ENCODE measurements around the gene OR4F15.
"Not testable (repeated sequence)": the region's sequence is repeated elsewhere in the genome, so short reads cannot be mapped to it uniquely, and the experiment has no call there.

Gene OR4F15, protein sequence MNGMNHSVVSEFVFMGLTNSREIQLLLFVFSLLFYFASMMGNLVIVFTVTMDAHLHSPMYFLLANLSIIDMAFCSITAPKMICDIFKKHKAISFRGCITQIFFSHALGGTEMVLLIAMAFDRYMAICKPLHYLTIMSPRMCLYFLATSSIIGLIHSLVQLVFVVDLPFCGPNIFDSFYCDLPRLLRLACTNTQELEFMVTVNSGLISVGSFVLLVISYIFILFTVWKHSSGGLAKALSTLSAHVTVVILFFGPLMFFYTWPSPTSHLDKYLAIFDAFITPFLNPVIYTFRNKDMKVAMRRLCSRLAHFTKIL

DNA sequence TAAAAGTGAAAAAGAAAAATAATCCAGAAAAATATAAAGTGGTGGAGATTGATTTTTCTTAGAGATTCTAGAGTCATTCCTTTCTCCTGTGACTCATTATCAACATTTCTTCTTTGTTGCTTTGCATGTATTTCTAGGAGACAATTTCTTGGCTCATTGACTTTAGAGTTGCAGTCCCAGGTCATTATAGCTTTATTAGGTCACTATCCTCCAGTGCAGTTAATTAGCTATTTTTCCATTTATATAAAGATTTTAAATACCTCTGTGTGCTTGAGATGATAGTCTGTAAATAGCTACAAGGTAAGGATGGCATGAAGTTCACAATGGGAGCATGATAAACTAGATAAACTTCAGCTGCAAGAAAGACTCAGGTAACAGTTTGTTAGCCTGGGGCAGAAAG, at the start of gene OR4F15:
Gene OR4F15 (plus strand): TSS at position 301 of the 400 bp plus-strand sequence. CDS start 5,985 bp downstream, outside the sequence.
- no peak for DNase-seq (ENCODE audit: low read depth in 1 of 2, low spot score in 1 of 2)

DNA sequence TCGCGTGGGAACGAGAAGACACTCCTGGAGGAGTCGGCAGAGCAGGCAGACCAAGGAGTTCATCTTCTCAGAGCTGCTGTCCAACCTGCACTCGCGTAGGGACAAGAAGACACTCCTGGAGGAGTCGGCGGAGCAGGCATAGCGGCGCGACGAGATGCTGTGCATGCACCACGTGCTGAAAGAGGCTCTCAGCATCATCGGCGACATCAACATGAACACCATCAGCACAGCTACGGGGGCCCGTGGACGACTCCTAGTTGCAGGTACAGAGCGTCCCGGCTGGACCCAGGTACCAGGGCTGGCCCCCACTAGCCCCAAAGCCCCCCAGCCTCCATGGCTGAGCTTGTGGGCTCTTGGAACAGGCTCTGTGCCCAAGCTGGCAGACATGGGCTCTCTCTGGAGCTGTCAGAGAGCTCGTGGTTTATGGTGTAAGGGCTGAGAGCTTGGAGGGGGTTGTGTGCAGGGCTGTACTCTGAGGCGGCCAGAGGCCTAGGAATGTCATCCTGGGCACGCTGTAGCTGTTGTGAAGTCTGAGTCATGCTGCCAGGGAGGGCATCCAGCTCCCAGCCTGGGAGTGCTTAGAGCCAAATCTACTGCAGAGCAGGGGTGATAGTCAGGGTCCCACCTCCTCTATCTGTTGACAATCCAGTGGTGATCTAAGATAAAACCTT, 47.2 kb upstream of the OR4F15 start:
- not testable (repeated sequence) for DNase-seq (ENCODE audit: low read depth in 1 of 2, low spot score in 1 of 2)

DNA sequence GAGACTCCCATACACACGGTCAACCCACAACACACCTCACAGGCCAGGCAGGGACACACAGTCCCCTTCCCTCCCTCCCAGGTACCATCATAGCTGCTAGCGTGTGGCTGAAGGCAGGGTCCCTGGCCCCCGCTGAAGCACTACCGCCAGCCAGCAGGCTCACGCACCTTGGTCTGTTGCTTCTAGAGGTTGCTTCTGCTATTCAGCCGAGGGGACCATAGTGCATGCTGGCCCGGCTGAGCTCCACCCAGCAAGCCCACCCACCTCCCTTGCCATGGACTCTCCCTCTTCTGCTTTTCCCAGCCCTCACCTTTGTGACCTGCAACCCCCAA, 46.7 kb upstream of the OR4F15 start:
- DNase-seq (ENCODE audit: low read depth in 1 of 2, low spot score in 1 of 2): not testable (repeated sequence)

DNA sequence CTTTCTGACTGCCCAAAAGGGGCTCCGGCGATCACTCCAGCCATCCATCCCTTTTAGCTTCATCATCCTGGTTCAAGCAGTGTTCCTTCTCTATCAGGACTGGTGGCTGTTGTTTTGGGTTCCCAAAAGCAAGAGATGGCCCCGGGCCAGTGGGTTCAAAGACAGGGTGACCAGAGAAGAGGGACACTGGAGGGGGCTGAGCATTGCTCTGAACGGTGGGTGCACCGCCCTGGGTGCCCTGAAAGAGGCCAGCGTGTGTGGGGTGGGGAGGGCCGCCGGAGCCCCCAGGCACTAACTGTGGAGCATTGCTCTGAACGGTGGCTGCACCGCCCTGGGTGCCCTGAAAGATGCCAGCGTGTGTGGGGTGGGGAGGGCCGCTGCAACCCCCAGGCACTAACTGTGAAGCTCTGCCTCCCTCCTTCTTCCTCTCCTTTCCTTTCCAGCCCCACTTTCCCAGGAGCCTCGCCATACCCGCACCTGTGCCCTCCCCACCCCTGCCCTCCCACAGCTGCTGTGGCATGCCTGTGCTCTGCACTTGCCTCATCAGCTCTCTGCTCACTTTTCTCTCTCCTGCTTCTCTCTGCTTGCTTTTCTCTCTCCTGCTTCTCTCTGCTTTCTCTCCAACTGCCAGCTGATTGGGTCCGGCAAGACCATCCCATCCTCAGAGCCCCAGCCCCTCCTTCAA, 46.1 kb upstream of the OR4F15 start:
- no peak for DNase-seq (ENCODE audit: low read depth in 1 of 2, low spot score in 1 of 2)

DNA sequence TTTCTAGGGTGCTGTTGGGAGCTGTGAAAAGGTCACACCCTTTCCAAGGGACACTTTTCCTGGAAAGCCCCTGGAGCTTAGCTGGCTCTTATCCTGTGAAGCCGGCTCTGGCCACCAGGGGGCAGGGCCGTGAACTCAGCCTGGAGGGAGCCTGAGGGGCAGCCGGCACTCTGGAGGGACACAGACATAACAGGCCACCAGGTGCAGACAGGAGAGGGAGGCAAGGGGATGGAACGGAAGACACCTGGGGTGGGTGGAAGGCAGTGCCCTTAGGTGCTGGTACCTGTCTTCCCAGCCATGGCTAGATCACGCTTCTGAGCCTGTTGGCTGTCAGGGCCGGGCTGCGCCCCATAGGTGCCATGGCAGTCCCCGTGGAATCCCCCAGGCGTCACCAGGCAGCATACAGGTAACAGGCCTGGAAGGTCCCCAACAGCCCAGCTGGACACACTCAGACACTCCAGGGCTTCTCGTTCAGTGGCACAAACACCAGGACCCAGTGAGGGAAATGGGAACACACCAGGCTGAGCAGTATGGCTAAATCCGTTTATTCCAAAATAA, 44.8 kb upstream of the OR4F15 start:
- not testable (repeated sequence) for DNase-seq (ENCODE audit: low read depth in 1 of 2, low spot score in 1 of 2)

DNA sequence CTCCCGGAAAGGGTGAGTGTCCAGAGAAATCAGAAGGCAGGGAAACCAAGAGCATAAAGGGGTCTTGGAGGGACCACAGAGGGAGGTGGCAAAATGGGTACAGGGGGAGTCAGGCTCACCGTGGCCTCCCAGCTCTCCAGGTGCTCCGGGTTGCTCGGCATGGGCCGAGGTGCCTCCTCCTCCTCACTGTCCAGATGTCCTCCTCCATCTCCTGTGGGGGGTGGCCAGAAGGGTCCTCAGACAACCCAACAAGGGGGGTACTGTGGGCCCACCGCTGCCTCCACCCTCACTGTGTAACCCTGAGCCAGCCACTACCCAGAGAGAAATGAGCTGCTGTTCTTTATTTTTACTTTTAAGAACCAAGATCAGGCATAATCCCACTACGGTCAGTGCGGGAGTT, 39.1 kb upstream of the OR4F15 start:
- no peak for DNase-seq (ENCODE audit: low read depth in 1 of 2, low spot score in 1 of 2)

DNA sequence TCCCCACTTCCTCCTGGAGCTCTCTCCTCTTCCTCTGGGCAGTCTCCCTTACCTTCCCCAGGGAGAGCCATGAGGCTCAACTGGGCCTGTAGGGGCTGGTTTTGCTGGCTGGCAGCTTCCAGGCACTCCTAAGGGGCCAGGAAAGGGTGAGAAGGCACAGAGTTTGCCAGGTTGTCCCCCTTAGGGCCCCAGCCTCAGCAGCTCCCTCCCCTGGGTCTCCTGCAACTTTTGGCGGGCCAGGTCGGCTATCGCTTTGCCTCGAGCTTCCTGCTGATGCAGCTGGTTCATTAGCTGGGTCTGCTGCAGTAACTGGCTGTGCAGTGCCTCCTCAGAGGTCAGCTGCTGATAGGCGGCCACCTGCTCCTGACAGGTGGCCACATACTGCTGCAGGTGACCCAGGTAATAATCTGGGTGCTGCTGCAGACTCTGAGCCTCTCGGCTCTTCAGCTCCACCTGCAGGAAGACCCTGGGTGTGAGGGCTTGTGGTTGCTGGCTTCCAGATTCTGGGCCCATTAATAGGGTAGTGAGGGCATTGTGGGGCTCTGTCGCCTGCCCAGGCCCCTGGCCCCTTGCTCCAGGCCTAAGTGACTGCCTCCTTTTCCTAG, 38.4 kb upstream of the OR4F15 start:
- DNase-seq (ENCODE audit: low read depth in 1 of 2, low spot score in 1 of 2): no peak

DNA sequence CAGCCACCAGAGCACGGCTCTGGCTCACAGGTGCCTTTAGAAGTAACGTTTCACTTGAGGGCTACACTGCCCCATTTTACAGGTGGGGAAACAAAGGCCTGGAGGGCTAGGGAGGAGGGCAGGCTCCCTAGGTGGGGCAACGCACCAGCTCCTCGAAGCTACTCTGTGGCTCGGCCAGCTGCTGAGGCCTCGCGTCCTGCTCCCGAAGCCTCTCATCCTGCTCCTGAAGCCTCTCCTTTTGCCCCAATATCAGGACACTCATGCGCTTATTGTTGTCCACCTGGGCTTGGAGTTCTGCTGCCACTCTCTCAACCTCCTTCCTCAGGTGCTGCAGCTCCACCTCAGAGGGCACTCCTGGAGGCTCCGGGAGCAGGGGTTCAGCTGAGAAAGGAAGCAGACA, 36.9 kb upstream of the OR4F15 start:
- DNase-seq (ENCODE audit: low read depth in 1 of 2, low spot score in 1 of 2): no peak

DNA sequence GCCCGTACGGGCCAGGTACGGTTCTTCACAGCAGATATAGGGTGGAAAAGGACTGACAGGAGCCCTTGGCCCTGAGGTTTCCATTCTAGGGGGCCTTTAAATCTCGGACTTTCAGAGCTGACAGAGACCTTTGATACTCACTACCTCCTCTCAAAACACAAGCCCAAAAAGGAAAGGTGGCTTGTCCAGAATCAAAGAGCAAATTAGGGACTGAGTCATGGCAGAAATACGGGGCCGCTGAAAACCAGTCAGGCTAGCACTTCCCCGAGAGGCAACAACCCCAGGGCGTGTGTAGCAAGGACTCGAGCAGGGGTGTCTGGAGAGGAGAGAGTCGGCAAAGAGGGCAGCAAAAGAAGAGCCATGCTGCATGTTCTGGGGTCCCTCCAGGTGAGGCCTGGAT, 33.4 kb upstream of the OR4F15 start:
- DNase-seq (ENCODE audit: low read depth in 1 of 2, low spot score in 1 of 2): not testable (repeated sequence)

DNA sequence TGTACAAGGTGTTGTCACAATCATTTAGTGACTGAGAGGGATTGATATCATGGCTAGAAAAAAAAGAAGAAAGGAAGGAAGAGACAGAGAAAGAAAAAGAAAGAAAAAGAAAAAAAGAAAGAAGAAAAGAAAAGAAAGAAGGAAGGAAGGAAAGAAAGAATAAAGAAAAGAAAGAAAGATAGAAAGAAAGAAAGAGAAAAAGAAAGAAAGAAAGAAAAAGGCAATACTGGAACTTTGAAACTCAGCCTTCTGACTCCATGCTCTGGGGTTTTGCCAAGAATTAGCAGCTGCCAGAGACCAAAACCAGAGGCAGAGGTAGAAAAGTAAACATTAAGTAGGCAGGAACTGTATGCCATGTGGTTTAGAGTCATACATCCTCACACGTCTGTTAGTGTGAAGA, 31.8 kb upstream of the OR4F15 start:
- not testable (repeated sequence) for DNase-seq (ENCODE audit: low read depth in 1 of 2, low spot score in 1 of 2)

DNA sequence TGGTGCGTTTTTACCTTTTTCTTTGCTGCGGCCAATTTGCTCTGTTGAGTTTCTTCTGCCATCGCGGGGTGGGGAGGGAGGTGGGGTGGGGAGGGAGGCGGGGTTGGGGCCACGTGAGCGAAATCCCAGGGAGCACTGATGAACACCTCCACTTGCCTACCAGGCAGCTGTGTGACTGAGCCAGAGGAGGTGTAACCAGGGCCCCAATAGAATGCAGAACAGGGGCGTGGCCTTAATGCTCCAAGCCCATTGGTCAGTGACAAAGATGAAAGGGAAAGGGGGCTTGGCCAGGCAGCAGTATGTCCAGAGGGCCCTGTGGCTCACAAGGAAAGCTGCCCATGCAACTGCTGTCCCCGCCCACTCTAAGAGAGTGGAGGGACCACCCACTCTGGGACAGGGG, 30.1 kb upstream of the OR4F15 start:
- DNase-seq (ENCODE audit: low read depth in 1 of 2, low spot score in 1 of 2): no peak

DNA sequence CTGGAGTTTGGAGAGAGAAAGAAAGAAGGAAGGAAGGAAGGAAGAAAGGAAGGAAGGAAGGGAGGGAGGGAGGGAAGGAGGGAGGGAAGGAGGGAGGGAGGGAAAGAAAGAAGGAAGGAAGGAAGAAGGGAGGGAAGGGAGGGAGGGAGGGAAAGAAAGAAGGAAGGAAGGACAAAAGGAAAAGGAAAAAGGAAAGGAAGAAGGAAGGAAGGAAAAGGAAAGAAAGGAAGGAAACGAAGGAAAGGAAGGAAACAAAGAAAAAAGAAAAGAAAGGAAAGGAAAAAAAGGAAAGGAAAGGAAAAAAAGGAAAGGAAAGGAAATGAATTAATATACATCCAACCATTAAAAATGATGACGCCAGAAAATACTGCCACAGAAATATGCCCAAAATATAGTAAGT, 27.4 kb upstream of the OR4F15 start:
- DNase-seq (ENCODE audit: low read depth in 1 of 2, low spot score in 1 of 2): no peak

DNA sequence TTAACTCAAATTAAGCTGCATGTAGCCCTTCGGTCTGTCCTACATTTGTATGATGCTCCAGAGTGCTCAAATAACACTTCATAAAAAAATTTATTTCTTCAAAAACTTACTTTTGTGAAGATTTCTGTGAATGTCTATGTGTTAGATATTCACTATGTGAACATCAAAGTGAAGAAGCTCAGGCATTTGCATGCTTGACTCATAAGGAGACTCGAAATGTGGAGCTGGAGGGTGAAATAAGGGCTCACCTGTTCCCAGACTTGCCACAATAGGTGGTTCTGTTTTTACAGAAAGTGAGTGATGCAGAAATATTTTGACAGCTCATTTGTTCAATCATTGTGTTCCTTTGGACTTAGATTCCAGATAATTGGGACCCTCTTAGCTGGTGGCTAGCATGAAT, 25.6 kb upstream of the OR4F15 start:
- DNase-seq (ENCODE audit: low read depth in 1 of 2, low spot score in 1 of 2): not testable (repeated sequence)

DNA sequence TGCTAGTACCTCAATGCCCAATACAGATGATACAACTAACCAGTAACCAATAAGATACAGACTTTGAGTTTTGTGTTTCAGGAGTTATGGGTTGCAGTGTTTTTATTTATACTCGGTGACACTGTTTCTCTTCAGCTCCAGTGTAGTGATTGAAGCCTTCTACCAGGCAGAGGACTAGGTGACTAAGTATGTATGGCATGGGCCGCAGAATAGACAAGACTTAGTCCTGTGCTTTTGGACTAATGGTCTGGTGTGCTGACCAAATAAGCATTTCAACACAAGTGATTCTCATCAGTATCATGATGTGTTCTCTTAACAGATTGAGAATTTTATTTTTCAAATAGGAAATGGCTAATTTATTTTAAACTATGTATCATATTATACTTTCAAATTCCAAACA, 24.0 kb upstream of the OR4F15 start:
- not testable (repeated sequence) for DNase-seq (ENCODE audit: low read depth in 1 of 2, low spot score in 1 of 2)

DNA sequence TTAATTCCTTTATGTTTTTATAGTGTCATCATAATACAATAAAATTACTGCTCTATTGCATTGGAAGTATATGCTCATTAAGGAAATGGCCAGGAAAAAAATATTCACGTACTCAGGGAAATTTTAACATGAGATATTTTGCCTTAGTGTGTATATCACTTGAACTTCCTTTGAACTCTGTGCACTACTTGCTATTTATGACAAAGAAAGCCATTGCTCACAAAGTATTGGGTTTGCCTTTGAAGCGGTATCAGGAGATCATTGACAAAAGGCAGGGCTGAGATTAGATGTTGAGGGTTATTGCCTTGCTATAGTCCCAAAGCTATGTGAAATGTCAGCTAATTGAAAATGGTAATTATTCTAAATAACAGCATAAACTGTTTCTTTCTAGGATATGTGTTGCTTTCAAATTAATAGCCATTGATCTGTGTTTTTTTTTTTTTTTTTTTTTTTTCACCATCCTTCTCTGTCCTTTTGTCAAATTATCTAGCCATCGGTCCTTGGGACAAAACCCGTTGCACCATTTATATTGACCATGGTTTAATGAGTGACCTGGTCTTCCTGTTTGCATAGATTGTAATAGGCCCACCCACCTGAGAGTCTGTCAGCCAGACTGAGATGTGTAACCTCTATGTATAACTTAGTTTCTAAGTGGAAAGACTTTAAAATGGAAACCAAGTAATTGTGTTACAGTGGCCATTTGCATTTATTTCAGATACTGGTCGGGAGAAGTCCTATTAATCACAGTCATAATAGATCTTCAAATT, 23.3 kb upstream of the OR4F15 start:
- not testable (repeated sequence) for DNase-seq (ENCODE audit: low read depth in 1 of 2, low spot score in 1 of 2)

DNA sequence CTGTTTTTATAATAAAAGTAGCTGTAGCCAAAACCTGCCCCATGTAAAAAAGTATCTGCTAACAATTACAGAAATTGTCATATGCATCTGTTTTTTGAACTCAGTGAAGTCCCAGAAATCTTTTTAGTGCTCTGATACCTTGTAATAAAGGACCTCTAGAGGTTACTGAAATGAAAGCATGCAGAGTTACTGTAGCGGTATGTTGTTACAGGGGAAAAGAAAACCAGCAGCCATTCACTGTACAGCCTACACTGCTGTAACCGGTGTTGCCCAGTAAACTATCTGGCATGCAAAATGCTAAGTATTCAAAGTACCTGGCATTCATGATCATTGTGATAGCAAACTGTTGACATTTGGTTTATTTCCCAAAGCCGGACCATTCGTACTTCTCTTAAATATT, 21.3 kb upstream of the OR4F15 start:
- not testable (repeated sequence) for DNase-seq (ENCODE audit: low read depth in 1 of 2, low spot score in 1 of 2)

DNA sequence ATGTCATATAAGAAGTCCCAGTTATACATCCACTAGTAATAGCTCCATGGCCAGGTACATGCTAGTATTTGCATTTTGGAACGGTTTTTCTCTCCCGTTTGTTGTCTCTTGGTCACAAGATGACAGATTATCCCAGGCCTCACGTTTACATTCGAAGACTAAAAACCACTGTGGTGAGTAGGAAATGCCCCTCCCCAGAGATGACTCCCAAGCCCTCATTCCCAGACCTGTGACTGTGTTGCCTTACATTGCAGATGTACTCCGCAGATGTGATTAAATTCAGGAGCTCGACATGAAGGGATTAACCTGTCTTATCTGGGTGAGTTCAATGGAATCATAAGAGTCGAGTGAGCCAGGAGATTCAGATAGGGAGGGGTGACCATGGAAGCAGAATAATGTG, 18.0 kb upstream of the OR4F15 start:
- DNase-seq (ENCODE audit: low read depth in 1 of 2, low spot score in 1 of 2): not testable (repeated sequence)

DNA sequence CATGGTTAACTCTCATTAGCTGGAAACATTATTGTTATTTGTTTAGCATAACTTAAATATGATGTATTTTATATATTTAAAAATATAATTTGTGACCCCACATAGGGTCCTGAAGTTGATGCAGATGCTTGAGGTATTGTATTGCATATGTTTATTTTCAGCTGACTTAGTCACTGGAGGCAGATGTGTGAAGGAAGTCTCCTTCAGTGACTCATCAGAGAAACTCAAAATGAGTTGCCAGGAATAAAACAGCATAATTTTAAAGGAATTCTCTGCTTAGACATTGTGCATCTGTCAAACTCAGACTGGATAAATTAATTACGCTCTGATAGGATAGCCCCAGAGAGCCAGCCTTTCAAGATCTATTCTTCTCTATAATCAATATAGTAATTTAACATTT, 16.5 kb upstream of the OR4F15 start:
- no peak for DNase-seq (ENCODE audit: low read depth in 1 of 2, low spot score in 1 of 2)

DNA sequence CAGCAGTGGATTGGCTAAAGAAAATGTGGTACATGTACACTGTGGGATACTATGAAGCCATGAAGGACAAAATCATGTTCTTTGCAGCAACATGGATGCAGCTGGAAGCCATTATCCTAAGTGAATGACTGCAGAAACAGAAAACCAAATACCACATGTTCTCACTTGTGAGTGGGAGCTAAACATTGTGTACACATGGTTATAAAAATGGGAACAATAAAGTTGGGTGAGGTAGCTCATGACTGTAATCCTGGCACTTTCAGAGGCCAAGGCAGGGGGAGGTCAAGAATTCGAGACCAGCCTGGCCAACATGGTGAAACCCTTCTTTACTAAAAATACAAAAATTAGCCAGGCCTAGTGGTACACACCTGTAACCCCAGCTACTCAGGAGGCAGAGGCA, 12.3 kb upstream of the OR4F15 start:
- DNase-seq (ENCODE audit: low read depth in 1 of 2, low spot score in 1 of 2): no peak

DNA sequence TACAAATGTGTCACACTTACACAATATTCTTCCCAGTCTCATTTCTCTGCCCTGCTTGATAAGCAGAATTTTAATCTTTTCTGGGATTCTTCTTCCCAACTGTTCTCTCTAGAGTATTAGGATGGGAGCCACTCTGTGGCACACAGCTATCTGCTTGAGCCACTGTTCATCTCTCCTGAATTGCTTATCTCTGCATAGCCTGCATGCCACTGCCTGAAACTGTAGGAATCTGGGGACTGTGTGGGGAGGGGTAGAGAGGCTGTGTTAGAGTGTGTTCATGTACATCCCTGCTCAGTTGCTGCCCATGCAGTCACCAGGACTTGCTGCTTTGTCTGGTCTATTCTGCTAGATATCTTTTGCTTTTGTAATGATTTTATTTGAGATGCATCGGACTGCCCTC, 11.0 kb upstream of the OR4F15 start:
- no peak for DNase-seq (ENCODE audit: low read depth in 1 of 2, low spot score in 1 of 2)

DNA sequence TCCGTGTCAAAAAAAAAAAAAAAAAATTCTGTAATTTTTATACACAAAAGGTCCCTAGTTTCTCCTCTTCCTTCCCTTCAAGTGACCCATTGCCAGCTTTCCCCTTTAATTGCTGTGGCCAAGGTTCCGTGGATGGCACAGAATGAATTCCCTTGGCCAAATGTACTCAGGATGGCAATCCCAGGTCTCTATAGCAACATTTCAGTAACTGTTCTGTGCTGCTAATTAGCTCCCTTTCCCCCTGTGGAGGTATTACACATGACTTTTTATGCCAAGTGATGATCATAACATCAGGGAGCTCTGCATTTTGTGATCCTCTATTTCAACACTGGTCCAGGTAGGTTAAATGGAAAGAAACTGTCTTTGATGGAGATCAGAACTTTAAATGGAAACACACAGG, 8.8 kb upstream of the OR4F15 start, which contains the start of gene OR4F6:
Gene OR4F6 (plus strand): TSS at position 301 of the 400 bp plus-strand sequence. CDS start 2,211 bp downstream, outside the sequence.
- DNase-seq (ENCODE audit: low read depth in 1 of 2, low spot score in 1 of 2): no peak

Measured in activated CD4-positive, alpha-beta T cell treated with anti-CD3 and anti-CD28 coated beads, Interleukin-2, amount 50 U/mL, for 24 hours (primary cell).